Sigmoid colon (tissue), 4 donors: ENCODE data around the gene CFLAR.

Source experiments
- EP300 ChIP-seq, 4 donors: sonication (generic); formaldehyde crosslinking; IDR thresholded peaks; one replicate each; pipeline ENCODE4 v1.6.1; 2017; ENCODE audit warnings: antibody characterized with exemption in 4 of 4
- POLR2A ChIP-seq, 2 donors: fragments of 450-650 bp; IDR thresholded peaks; one replicate each; pipeline ENCODE4 v1.6.1; 2016; ENCODE audit warnings: antibody characterized with exemption in 2 of 2, mild to moderate bottlenecking in 2 of 2, moderate library complexity in 2 of 2
- POLR2AphosphoS5 ChIP-seq, 4 donors: sonication (generic); formaldehyde crosslinking; IDR thresholded peaks; one replicate each; pipeline ENCODE4 v1.6.1; 2017; ENCODE audit warnings: antibody characterized with exemption in 4 of 4
- TF ChIP-seq, protein P1 (sequence below), 4 experiments: fragments of 450-650 bp in 3 of 4; fragments of 200-600 bp in 1 of 4; IDR thresholded peaks; one replicate each; pipeline ENCODE4 v1.5.1; 2016 to 2019; ENCODE audit warnings: antibody characterized with exemption in 4 of 4, mild to moderate bottlenecking in 3 of 4, moderate library complexity in 2 of 4

DNA sequence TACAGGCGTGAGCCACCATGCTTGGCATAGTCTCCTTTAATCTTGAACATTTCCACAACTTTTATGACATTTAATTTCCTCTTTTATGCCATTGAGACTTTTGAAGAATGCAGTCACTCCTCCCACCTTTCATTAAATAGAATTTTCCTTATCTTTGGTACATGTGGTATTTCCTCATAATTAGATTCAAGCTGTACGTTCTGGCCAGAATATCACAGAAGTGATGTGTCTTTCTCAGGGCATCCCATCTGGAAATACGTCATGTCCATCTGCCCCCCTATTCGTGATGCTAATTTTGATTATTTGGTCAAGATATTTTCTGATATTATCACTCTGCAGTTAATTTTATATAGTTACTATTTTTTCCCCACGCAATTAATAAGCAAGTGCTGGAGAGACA lies 83.9 kb downstream of the CFLAR start:
- TF ChIP-seq, protein P1, sequence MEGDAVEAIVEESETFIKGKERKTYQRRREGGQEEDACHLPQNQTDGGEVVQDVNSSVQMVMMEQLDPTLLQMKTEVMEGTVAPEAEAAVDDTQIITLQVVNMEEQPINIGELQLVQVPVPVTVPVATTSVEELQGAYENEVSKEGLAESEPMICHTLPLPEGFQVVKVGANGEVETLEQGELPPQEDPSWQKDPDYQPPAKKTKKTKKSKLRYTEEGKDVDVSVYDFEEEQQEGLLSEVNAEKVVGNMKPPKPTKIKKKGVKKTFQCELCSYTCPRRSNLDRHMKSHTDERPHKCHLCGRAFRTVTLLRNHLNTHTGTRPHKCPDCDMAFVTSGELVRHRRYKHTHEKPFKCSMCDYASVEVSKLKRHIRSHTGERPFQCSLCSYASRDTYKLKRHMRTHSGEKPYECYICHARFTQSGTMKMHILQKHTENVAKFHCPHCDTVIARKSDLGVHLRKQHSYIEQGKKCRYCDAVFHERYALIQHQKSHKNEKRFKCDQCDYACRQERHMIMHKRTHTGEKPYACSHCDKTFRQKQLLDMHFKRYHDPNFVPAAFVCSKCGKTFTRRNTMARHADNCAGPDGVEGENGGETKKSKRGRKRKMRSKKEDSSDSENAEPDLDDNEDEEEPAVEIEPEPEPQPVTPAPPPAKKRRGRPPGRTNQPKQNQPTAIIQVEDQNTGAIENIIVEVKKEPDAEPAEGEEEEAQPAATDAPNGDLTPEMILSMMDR (IDR thresholded peaks at IDR 0.05): no peak
- TF ChIP-seq POLR2AphosphoS5 (IDR thresholded peaks at IDR 0.05) (no peak), EP300 (IDR thresholded peaks at IDR 0.05) (no peak), POLR2A (IDR thresholded peaks at IDR 0.05) (no peak)
